Gastrocnemius medialis (tissue), 4 donors: Measurements from ENCODE around the gene RNF2.

Experiments used
- CTCF ChIP-seq, 5 experiments: fragments of 450-650 bp in 3 of 5; fragments of 200-600 bp in 2 of 5; sonication (generic) in 2 of 5; IDR thresholded peaks in 4 of 5; conservative IDR thresholded peaks in 1 of 5; 1 replicate in 4 of 5; 2 replicates in 1 of 5; pipeline ENCODE4 v1.5.1; 2016 to 2019; ENCODE audit warnings: antibody characterized with exemption in 5 of 5, mild to moderate bottlenecking in 3 of 5, moderate library complexity in 3 of 5
- POLR2A ChIP-seq, 2 donors: fragments of 450-650 bp; IDR thresholded peaks; one replicate each; pipeline ENCODE4 v1.6.1; 2017; ENCODE audit warnings: antibody characterized with exemption in 2 of 2, mild to moderate bottlenecking in 2 of 2, moderate library complexity in 2 of 2

DNA sequence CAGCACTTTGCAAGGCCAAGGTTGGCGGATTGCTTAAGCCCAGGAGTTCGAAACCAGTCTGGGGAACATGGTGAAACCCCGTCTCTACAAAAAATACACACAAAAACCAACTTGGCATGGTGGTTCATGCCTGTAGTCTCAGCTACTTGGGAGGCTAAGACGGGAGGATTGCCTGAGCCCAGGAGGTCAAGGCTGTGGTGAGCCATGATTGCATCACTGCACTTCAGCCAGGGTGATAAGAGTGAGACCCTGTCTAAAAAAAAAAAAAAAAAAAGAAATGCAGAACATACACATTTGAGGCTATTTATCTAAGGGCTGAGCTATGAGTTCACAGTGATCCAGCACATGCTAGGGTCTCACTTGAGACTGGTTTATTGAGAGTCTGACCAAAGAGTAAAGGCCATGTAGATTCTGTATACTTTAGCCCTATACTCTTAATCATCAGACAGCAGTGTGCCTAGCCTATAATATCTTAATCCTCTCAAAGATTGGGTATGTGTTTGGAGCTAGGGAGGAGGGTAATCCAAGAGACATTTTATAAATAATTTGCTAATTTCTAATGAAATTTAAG lies 23.9 kb downstream of the RNF2 start:
- TF ChIP-seq CTCF (IDR thresholded peaks at IDR 0.05 in 4 of 5, conservative IDR thresholded peaks at IDR 0.05 in 1 of 5) (no peak), POLR2A (IDR thresholded peaks at IDR 0.05) (no peak)
